GM23338 (cell line): ENCODE results near the gene PDRG1. TPM values are rescaled to one million over a fixed set of nuclear protein-coding genes. Genes with fewer than 3 reads are reported as not detected.
A peak's percentile ranks its signal among the peaks of the same experiment; 100 is the strongest.

Experiments used
- ATAC-seq: fragments of 200-7000 bp; cut with Tn5 transposase; 3 replicates; pipeline ENCODE4 v1.9.1; 2020
- DNase-seq: peaks from one replicate; pipeline ENCODE4 v3.0.0-alpha.2; 2015; ENCODE audit warnings: low spot score
- H2AFZ ChIP-seq: fragments of 200-600 bp; sonication (generic); 2 replicates; pipeline ENCODE4 v1.8.0; 2016; ENCODE audit warnings: antibody characterized with exemption, mild to moderate bottlenecking, moderate library complexity
- H3F3A ChIP-seq: fragments of 200-600 bp; sonication (generic); replicated peaks from 2 replicates; pipeline ENCODE4 v1.8.0; 2017; ENCODE audit warnings: antibody characterized with exemption, mixed run types, low read depth
- H3K27ac ChIP-seq: fragments of 200-600 bp; sonication (generic); 2 replicates; pipeline ENCODE4 v1.6.1; 2016; ENCODE audit warnings: low read depth
- H3K27me3 ChIP-seq: fragments of 200-600 bp; sonication (generic); 2 replicates; pipeline ENCODE4 v1.8.0; 2016; ENCODE audit warnings: mild to moderate bottlenecking, mixed run types, moderate library complexity; ENCODE audit not compliant: insufficient read depth
- H3K36me3 ChIP-seq: fragments of 200-600 bp; sonication (generic); 2 replicates; pipeline ENCODE4 v1.8.0; 2016; ENCODE audit warnings: mild to moderate bottlenecking; ENCODE audit not compliant: insufficient read depth
- H3K4me1 ChIP-seq: fragments of 200-600 bp; sonication (generic); 2 replicates; pipeline ENCODE4 v1.8.0; 2016; ENCODE audit warnings: mild to moderate bottlenecking, moderate library complexity; ENCODE audit not compliant: insufficient read depth
- H3K4me2 ChIP-seq: fragments of 200-600 bp; sonication (generic); 2 replicates; pipeline ENCODE4 v1.7.1; 2017; ENCODE audit warnings: mixed run types
- H3K4me3 ChIP-seq: fragments of 200-600 bp; sonication (generic); 2 replicates; pipeline ENCODE4 v1.6.1; 2016; ENCODE audit warnings: mixed run types
- H3K79me2 ChIP-seq: fragments of 200-600 bp; sonication (generic); replicated peaks from 2 replicates; pipeline ENCODE4 v1.8.0; 2017; ENCODE audit warnings: mild to moderate bottlenecking; ENCODE audit not compliant: insufficient read depth
- H3K9me2 ChIP-seq: fragments of 200-600 bp; sonication (generic); 2 replicates; pipeline ENCODE4 v1.8.0; 2017; ENCODE audit not compliant: insufficient read depth
- H4K20me1 ChIP-seq: fragments of 200-600 bp; sonication (generic); replicated peaks from 2 replicates; pipeline ENCODE4 v1.8.0; 2017; ENCODE audit warnings: mild to moderate bottlenecking; ENCODE audit not compliant: insufficient read depth
- H3K27ac Mint-ChIP-seq: 2 replicates; pipeline ENCODE4 v1.8.0; 2020; ENCODE audit warnings: inconsistent platforms, mild to moderate bottlenecking, moderate library complexity, mixed read lengths
- H3K27me3 Mint-ChIP-seq: 3 replicates; pipeline ENCODE4 v1.8.0; 2022; ENCODE audit warnings: low read depth, mild to moderate bottlenecking, moderate library complexity, mixed read lengths, inconsistent platforms; ENCODE audit not compliant: insufficient read depth, poor library complexity
- H3K36me3 Mint-ChIP-seq: 3 replicates; pipeline ENCODE4 v1.8.0; 2021; ENCODE audit warnings: low read depth, mild to moderate bottlenecking, inconsistent platforms, moderate library complexity, mixed read lengths
- H3K4me1 Mint-ChIP-seq: 3 replicates; pipeline ENCODE4 v1.8.0; 2020; ENCODE audit warnings: mild to moderate bottlenecking, inconsistent platforms, mixed read lengths
- H3K4me3 Mint-ChIP-seq: 3 replicates; pipeline ENCODE4 v1.8.0; 2021; ENCODE audit warnings: moderate library complexity, mild to moderate bottlenecking, inconsistent platforms, mixed read lengths
- H3K9me3 Mint-ChIP-seq: 3 replicates; pipeline ENCODE4 v1.8.0; 2020; ENCODE audit warnings: moderate library complexity, mild to moderate bottlenecking, inconsistent platforms, mixed read lengths
- CREB1 ChIP-seq: fragments of 250-450 bp; sonication (Bioruptor Pico); IDR thresholded peaks from 2 replicates; pipeline ENCODE4 v1.5.0; 2020; ENCODE audit warnings: low read depth, mild to moderate bottlenecking, moderate library complexity
- ETS1 ChIP-seq: IDR thresholded peaks from 2 replicates; pipeline ENCODE4 v1.6.1; 2016; ENCODE audit warnings: antibody characterized with exemption
- EZH2 ChIP-seq: fragments of 200-600 bp; sonication (generic); IDR thresholded peaks from one replicate; pipeline ENCODE4 v1.8.0; 2017; ENCODE audit warnings: antibody characterized with exemption, mild to moderate bottlenecking, low read depth; ENCODE audit not compliant: unreplicated experiment
- EZH2phosphoT487 ChIP-seq: fragments of 200-600 bp; sonication (generic); IDR thresholded peaks from one replicate; pipeline ENCODE4 v1.8.1; 2018; ENCODE audit warnings: antibody characterized with exemption; ENCODE audit not compliant: unreplicated experiment
- JUNB ChIP-seq: IDR thresholded peaks from one replicate; pipeline ENCODE4 v1.6.1; 2016; ENCODE audit warnings: antibody characterized with exemption; ENCODE audit not compliant: unreplicated experiment
- NANOG ChIP-seq: IDR thresholded peaks from 2 replicates; pipeline ENCODE4 v1.6.1; 2016; ENCODE audit warnings: antibody characterized with exemption, borderline replicate concordance
- POLR2AphosphoS5 ChIP-seq: IDR thresholded peaks from 2 replicates; pipeline ENCODE4 v1.6.1; 2016; ENCODE audit warnings: antibody characterized with exemption, low read depth
- REST ChIP-seq: IDR thresholded peaks from one replicate; pipeline ENCODE4 v1.6.1; 2018; ENCODE audit warnings: antibody characterized with exemption; ENCODE audit not compliant: unreplicated experiment
- STAT1 ChIP-seq: IDR thresholded peaks from one replicate; pipeline ENCODE4 v1.6.1; 2016; ENCODE audit warnings: antibody characterized with exemption; ENCODE audit not compliant: unreplicated experiment
- ZNF114 ChIP-seq: fragments of 250-450 bp; sonication (Bioruptor Pico); IDR thresholded peaks from 2 replicates; pipeline ENCODE4 v1.5.0; 2020; ENCODE audit warnings: mild to moderate bottlenecking, moderate library complexity
- ZNF331 ChIP-seq: fragments of 250-450 bp; sonication (Bioruptor Pico); IDR thresholded peaks from 2 replicates; pipeline ENCODE4 v1.5.0; 2020; ENCODE audit warnings: low read depth, mild to moderate bottlenecking, moderate library complexity
- ZNF462 ChIP-seq: fragments of 250-450 bp; sonication (Bioruptor Pico); IDR thresholded peaks from 2 replicates; pipeline ENCODE4 v1.5.0; 2020; ENCODE audit warnings: mild to moderate bottlenecking, moderate library complexity
- polyA plus RNA-seq: library from polyadenylated mRNA; unstranded; fragments of >200 nt; fragmentation: Nextera tagmentation; extraction: Ambion mirVana; gene quantifications from 2 replicates; pipeline ENCODE4 v1.2.1, GENCODE V29; 2016
- total RNA-seq: library from RNA; depleted of rRNA; stranded (reverse); fragments of >200 nt; shearing (Covaris generic); gene quantifications from 2 replicates; pipeline ENCODE4 v1.2.3, GENCODE V29; 2014
- TF ChIP-seq, protein P1 (sequence below), 2 experiments: fragments of 200-600 bp in 1 of 2; sonication (generic) in 1 of 2; conservative IDR thresholded peaks; 2 replicates each; pipeline versions ENCODE4 v1.5.1 to v1.6.1; 2016 to 2017; ENCODE audit warnings: antibody characterized with exemption in 2 of 2, low read depth in 2 of 2, mild to moderate bottlenecking in 2 of 2, moderate library complexity in 1 of 2

The PDRG1 gene
- total and polyA plus RNA-seq, 2 experiments from 2014 or later: 10.5 to 27.8 TPM

DNA sequence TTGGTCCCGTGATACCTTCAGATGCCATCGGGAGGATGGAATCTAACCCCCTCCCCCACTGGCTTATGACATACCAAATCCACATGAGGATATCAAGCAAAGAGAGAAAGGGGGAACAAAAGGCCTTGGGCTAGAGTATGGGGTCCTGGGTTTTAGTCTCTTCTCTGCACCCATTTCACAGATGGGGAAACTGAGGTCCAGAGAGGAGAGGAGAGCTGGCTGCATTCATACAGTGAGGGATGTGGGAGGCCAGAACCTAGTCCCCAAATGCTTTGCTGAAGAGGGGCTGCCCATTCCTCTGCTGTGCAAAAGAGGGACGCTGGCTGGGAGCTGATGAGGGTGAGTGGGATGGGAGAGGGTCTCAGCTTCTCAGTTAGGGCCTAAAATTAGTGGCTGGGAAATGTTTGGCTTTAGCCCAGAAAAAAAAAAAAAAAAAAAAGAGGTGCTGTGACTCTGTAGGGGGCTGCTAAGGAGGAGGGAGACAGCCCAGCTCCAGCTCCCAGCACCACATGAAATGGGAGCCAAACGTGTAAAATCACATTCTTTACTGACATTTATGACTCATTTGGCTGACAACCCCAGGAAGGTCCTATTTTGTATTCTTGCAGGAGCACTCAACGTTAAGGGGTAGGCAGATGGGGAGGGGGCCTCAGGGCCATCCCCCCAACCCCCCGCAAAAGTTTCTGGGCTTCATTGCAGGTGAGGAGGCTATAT lies 28.0 kb upstream of the PDRG1 start:
- H3K4me3 ChIP-seq: no peak overlapping the region
- H3K4me2 ChIP-seq: no peak overlapping the region
- ATAC-seq: no peak
- Mint-ChIP-seq H3K36me3 (peaks cover 3% of the 10 kb centered on the region; the same call in 1 of the 3 replicates), H3K4me3 (no peak overlapping the region), H3K9me3 (peaks cover 22% of the 10 kb centered on the region; the same call in 2 of the 3 replicates), H3K27ac (no peak overlapping the region), H3K27me3 (peaks cover 3% of the 10 kb centered on the region), H3K4me1 (peaks cover 11% of the 10 kb centered on the region)
- peaks cover 7% of the 10 kb centered on the region for H3F3A ChIP-seq
- H3K27me3 ChIP-seq: no peaks in the 10 kb centered on the region
- peak; percentile 51 for DNase-seq
- H3K9me2 ChIP-seq: no peaks in the 10 kb centered on the region
- H2AFZ ChIP-seq: no peak overlapping the region
- TF ChIP-seq STAT1: no peak
- no peak for TF ChIP-seq ZNF114
- no peak for TF ChIP-seq CREB1 (CRISPR knock-in tag)
- TF ChIP-seq ZNF331 (CRISPR knock-in tag): no peak
- TF ChIP-seq JUNB: no peak
- TF ChIP-seq REST: no peak
- TF ChIP-seq ETS1: no peak
- TF ChIP-seq, protein P1, sequence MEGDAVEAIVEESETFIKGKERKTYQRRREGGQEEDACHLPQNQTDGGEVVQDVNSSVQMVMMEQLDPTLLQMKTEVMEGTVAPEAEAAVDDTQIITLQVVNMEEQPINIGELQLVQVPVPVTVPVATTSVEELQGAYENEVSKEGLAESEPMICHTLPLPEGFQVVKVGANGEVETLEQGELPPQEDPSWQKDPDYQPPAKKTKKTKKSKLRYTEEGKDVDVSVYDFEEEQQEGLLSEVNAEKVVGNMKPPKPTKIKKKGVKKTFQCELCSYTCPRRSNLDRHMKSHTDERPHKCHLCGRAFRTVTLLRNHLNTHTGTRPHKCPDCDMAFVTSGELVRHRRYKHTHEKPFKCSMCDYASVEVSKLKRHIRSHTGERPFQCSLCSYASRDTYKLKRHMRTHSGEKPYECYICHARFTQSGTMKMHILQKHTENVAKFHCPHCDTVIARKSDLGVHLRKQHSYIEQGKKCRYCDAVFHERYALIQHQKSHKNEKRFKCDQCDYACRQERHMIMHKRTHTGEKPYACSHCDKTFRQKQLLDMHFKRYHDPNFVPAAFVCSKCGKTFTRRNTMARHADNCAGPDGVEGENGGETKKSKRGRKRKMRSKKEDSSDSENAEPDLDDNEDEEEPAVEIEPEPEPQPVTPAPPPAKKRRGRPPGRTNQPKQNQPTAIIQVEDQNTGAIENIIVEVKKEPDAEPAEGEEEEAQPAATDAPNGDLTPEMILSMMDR (conservative IDR thresholded peaks at IDR 0.05; ENCODE audit: low read depth in 2 of 2): no peak
- no peak for TF ChIP-seq POLR2AphosphoS5
- no peak for TF ChIP-seq NANOG
- TF ChIP-seq EZH2: no peak
- no peak for TF ChIP-seq EZH2phosphoT487
- no peak for TF ChIP-seq ZNF462 (CRISPR knock-in tag)
- H4K20me1 ChIP-seq: peaks cover 10% of the 10 kb centered on the region
- no peak overlapping the region for H3K27ac ChIP-seq
- no peaks in the 10 kb centered on the region for H3K79me2 ChIP-seq
- no peaks in the 10 kb centered on the region for H3K36me3 ChIP-seq
- peaks cover 11% of the 10 kb centered on the region for H3K4me1 ChIP-seq
